Measurements from ENCODE around the gene CDK5R2. TPM values are rescaled to one million over a fixed set of nuclear protein-coding genes. Genes with fewer than 3 reads are reported as not detected.

The CDK5R2 gene
- total and polyA plus RNA-seq, 12 donors: 0.09 TPM; not detected in 11

DNA sequence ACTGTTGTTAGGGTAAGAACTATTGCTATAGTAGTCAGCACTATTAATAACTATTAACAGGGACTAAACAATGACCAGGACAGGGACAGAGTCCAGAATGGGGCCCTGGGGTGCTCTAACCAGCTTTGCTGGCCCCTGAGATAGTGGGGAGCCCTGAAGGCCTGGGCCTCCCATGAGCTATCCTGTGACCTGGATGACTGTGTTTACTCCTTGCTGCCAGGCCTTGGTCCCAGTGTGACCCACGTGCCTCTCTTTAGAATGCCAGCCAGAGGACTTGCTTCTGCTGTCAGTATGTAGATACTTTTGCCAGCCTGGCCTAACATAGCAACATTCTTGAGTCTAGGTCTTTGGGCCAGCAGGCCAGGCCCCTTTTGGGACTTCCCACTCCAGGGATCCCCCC is 11.4 kb downstream of the CDK5R2 start:
- 23% methylated on average over 1 of the region's 1 CpG for WGBS, 2 donors
- H3K4me3 ChIP-seq: no peak overlapping the region
- peak; percentile 49 to 92 (median 69) for ATAC-seq
- H3K36me3 ChIP-seq: no peaks in the 10 kb centered on the region
- peaks cover 0 to 6% (median 0%) of the 10 kb centered on the region in 11 donors for H3K9me3 ChIP-seq
- no peak for DNase-seq
- H3K27me3 ChIP-seq: peaks cover 0 to 65% (median 50%) of the 10 kb centered on the region in 7 donors
- H3K4me1 ChIP-seq: peaks cover 0 to 4% (median 0%) of the 10 kb centered on the region in 9 donors
- peak overlapping the region in 1 of 10 donors; percentile 33 for H3K27ac ChIP-seq
- intact Hi-C loops (cut with DNase I): no loop called here
- TF ChIP-seq, protein P1, sequence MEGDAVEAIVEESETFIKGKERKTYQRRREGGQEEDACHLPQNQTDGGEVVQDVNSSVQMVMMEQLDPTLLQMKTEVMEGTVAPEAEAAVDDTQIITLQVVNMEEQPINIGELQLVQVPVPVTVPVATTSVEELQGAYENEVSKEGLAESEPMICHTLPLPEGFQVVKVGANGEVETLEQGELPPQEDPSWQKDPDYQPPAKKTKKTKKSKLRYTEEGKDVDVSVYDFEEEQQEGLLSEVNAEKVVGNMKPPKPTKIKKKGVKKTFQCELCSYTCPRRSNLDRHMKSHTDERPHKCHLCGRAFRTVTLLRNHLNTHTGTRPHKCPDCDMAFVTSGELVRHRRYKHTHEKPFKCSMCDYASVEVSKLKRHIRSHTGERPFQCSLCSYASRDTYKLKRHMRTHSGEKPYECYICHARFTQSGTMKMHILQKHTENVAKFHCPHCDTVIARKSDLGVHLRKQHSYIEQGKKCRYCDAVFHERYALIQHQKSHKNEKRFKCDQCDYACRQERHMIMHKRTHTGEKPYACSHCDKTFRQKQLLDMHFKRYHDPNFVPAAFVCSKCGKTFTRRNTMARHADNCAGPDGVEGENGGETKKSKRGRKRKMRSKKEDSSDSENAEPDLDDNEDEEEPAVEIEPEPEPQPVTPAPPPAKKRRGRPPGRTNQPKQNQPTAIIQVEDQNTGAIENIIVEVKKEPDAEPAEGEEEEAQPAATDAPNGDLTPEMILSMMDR (IDR thresholded peaks at IDR 0.05): no peak

DNA sequence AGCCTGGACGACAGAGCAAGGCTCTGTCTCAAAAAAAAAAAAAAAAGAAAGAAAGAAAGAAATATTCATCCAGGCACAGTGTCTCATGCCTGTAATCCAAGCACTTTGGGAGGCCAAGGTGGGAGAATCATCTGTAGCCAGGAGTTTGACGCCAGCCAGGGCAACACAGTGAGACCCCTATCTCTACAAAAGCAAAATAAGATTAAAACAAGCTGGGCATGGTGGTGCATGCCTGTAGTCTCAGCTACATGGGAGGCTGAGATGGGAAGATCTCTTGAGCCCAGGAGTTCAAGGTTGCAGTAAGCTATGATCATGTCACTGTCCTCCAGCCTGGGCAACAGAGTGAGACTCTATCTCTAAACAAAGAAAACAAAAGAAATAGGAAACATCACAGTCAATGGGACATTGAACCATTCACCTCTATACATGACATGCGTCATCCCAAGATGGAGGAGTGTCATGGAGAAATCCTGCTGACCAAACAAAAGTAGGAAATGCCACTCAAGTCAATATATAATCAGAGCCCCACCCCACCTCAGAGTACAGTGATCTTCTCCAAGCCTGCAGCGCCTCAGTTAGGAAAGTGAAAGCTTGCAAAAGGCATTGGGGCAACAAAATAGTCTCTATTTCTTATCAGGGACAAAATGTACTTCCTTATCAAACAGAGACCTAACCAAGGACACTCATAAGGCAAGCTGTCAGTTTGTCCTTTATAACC is 15.8 kb downstream of the CDK5R2 start:
- TF ChIP-seq, protein P1 (IDR thresholded peaks at IDR 0.05): no peak

DNA sequence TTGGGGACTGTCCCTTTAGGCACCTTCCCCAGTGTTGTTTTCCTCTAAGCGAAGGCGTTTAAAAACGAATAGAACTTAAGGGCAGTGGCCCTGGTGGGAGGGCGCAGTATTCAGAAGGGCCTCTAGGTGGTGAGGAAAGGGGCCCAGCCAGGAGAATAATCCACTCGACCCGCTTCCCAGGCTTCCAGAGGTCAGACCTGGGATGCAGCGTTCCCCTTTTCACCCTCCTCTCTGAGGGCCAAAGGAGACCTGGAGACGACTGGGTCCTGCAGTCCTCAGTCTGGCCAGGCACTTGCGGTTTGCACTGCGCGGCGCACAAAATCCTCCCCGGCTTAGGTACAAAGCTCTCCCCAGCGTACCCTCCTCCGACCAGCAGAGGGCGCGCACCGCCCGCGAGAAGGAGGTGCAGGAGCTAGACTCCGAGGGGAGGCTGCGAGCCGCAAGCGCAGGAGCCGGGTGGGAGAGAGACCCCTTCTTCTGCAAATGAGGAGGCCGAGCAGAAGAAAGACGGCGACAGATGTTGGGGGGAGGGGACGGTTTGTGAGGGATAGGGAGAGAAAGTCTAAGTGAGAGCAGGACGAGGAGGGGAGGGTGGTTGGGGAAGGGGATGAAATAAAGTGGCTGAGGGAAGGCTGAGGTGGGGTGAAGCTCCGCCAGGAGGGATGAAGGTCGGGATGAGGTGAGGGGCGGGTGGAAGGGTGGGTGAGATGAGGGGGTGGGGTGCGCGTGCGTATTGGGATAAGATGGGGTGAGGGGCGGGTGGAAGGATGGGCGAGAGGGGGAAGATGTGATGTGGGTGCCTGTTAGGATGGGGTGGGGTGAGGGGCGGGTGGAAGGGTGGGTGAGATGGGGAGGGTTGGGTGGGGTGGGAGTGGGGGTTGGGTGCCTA is 20.6 kb downstream of the CDK5R2 start:
- 1 to 4% methylated on average over 38 to 39 of the region's 39 CpGs for WGBS, 2 donors
- Histone ChIP-seq H3K4me3 (peak overlapping the region in 4 of 10 donors; percentile 2 to 31 (median 27)), H3K4me1 (peaks cover 7 to 48% (median 35%) of the 10 kb centered on the region in 9 donors), H3K27me3 (peaks cover 35 to 100% (median 98%) of the 10 kb centered on the region in 7 donors), H3K9me3 (no peaks in the 10 kb centered on the region), H3K36me3 (no peaks in the 10 kb centered on the region), H3K27ac (no peak overlapping the region)
- intact Hi-C loops (cut with DNase I): no loop called here
- DNase-seq (peak; percentile 79 to 82), ATAC-seq (peak; percentile 76 to 91 (median 84))
- TF ChIP-seq, protein P1 (IDR thresholded peaks at IDR 0.05): peak; percentile 81 to 95 (median 91)

More for the DNA sequence above, 15.8 kb downstream of the CDK5R2 start:
- Histone ChIP-seq H3K27me3 (peaks cover 0 to 84% (median 78%) of the 10 kb centered on the region in 7 donors), H3K4me1 (peaks cover 0 to 11% (median 0%) of the 10 kb centered on the region in 9 donors), H3K27ac (no peak overlapping the region), H3K36me3 (no peaks in the 10 kb centered on the region), H3K9me3 (peaks cover 0 to 2% (median 0%) of the 10 kb centered on the region in 11 donors), H3K4me3 (no peak overlapping the region)
- intact Hi-C loops (cut with DNase I): no loop called here
- DNase-seq: no peak
- ATAC-seq: no peak
- 65 to 75% methylated on average over 4 of the region's 4 CpGs for WGBS, 2 donors

DNA sequence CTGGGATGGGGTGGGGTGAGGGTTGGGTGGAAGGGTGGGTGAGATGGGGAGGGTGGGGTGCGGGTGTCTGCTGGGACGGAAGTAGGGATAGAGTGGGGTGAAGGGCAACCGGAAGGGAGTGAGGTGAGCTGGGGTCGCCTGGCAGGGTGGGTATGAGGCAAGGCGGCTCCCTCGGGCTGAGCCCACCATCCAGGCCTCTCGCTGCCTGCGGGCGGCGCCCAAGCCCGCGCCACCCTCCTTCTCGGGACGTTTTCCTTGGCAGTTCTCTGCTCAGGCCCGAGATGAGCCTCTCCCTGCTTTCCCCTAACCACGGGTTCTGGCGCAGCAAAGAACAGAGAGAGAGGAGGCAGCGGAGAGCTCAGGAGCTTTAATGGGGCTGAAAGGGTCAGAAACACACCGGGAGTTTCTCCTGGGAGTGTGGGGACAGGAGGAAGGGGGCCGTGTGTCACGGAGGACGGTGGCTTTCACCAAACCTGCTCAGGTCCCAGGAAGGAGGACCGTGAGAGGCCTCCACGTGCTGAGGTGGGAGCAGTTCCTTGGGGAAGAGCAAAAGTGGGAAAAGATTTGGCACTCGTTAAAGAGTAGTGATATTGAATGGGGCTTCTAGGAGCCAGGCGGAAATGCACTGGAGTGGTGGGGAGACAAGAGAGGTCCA is 21.4 kb downstream of the CDK5R2 start:
- Histone ChIP-seq H3K4me1 (peaks cover 10 to 56% (median 42%) of the 10 kb centered on the region in 9 donors), H3K9me3 (no peaks in the 10 kb centered on the region), H3K27ac (no peak overlapping the region), H3K36me3 (no peaks in the 10 kb centered on the region), H3K27me3 (peaks cover 39 to 100% (median 98%) of the 10 kb centered on the region in 7 donors), H3K4me3 (peak overlapping the region in 4 of 10 donors; percentile 13 to 47 (median 43))
- no peak for ATAC-seq
- intact Hi-C loops (cut with DNase I): no loop called here
- TF ChIP-seq, protein P1 (IDR thresholded peaks at IDR 0.05): no peak
- DNase-seq: no peak
- WGBS, 2 donors: 5 to 6% methylated on average over 26 of the region's 26 CpGs

All from heart right ventricle (tissue), 16 donors.